HepG2 (cell line): ENCODE data around the gene PAPOLB.

Source experiments
- BRCA1 ChIP-seq: sonication (generic); formaldehyde crosslinking; IDR thresholded peaks from 2 replicates; pipeline ENCODE4 v1.4.0; 2020; ENCODE audit warnings: missing genetic modification reagents
- CTCF ChIP-seq: sonication (generic); formaldehyde crosslinking; IDR thresholded peaks from 2 replicates; pipeline ENCODE4 v1.5.0; 2020; ENCODE audit warnings: mild to moderate bottlenecking, missing genetic modification reagents, moderate library complexity
- KAT7 ChIP-seq: IDR thresholded peaks from 2 replicates; pipeline ENCODE4 v1.6.1; 2018; ENCODE audit warnings: borderline replicate concordance, missing compliant biosample characterization
- POLR2AphosphoS5 ChIP-seq: IDR thresholded peaks from 2 replicates; pipeline ENCODE4 v1.6.1; 2012; ENCODE audit warnings: low read depth, low read length
- REST ChIP-seq, 2 experiments: IDR thresholded peaks; 2 replicates each; pipeline ENCODE4 v1.6.1; 2011 to 2012; ENCODE audit warnings: low read length in 2 of 2, borderline replicate concordance in 1 of 2, low read depth in 1 of 2, mild to moderate bottlenecking in 1 of 2, moderate library complexity in 1 of 2
- ZNF17 ChIP-seq: sonication (generic); formaldehyde crosslinking; IDR thresholded peaks from 2 replicates; pipeline ENCODE4 v1.5.0; 2020; ENCODE audit warnings: mild to moderate bottlenecking, missing genetic modification reagents

- TF ChIP-seq POLR2AphosphoS5, result no peak
- no peak for TF ChIP-seq ZNF17 (CRISPR knock-in tag)
- TF ChIP-seq KAT7, result no peak
- TF ChIP-seq REST (IDR thresholded peaks at IDR 0.05; ENCODE audit: borderline replicate concordance in 1 of 2, low read depth in 1 of 2, low read length in 2 of 2), result no peak
- peak; percentile 90 for TF ChIP-seq CTCF
- TF ChIP-seq BRCA1 (CRISPR knock-in tag), result no peak
Observed at GRCh38 chr7:4883372-4884144, 21.7 kb upstream of the PAPOLB start, which contains the start of gene RADIL.
